Esophagus muscularis mucosa (tissue), 2 donors: Measurements from ENCODE around the gene PTCH1.

Experiments
- POLR2A ChIP-seq: fragments of 450-650 bp; IDR thresholded peaks from one replicate; pipeline ENCODE4 v1.6.1; 2017; ENCODE audit warnings: antibody characterized with exemption, moderate library complexity, mild to moderate bottlenecking, low read depth
- POLR2AphosphoS5 ChIP-seq, 2 donors: sonication (generic); formaldehyde crosslinking; IDR thresholded peaks; one replicate each; pipeline ENCODE4 v1.6.1; 2017; ENCODE audit warnings: antibody characterized with exemption in 2 of 2

- no peak for TF ChIP-seq POLR2A
- no peak for TF ChIP-seq POLR2AphosphoS5 (IDR thresholded peaks at IDR 0.05)
Measured at GRCh38 chr9:95488954-95489353, 27.8 kb downstream of the PTCH1 start.
